Testis (tissue), 2 donors: ENCODE measurements around the gene CYTH4.

ENCODE experiments used
- CTCF ChIP-seq, 3 experiments: fragments of 450-650 bp in 2 of 3; fragments of 200-600 bp in 1 of 3; sonication (generic) in 1 of 3; IDR thresholded peaks; one replicate each; pipeline ENCODE4 v1.5.1; 2016 to 2019; ENCODE audit warnings: antibody characterized with exemption in 3 of 3, mild to moderate bottlenecking in 2 of 3, moderate library complexity in 1 of 3
- POLR2A ChIP-seq: fragments of 450-650 bp; IDR thresholded peaks from one replicate; pipeline ENCODE4 v1.6.1; 2017; ENCODE audit warnings: antibody characterized with exemption, mild to moderate bottlenecking, moderate library complexity

GRCh38 chr22:37278261-37278660 is 4.0 kb upstream of the CYTH4 start:
- TF ChIP-seq POLR2A = no peak
- no peak for TF ChIP-seq CTCF (IDR thresholded peaks at IDR 0.05)
